HEK293T (cell line): ENCODE data around the gene MOB1A.

Source experiments
- ARNT ChIP-seq: fragments of 450-650 bp; IDR thresholded peaks from 2 replicates; pipeline ENCODE4 v1.6.1; 2017; ENCODE audit warnings: mild to moderate bottlenecking
- ELF4 ChIP-seq: fragments of 450-650 bp; IDR thresholded peaks from 2 replicates; pipeline ENCODE4 v1.6.1; 2017; ENCODE audit warnings: antibody characterized with exemption
- FOXM1 ChIP-seq: fragments of 450-650 bp; IDR thresholded peaks from 2 replicates; pipeline ENCODE4 v1.6.1; 2017; ENCODE audit warnings: mild to moderate bottlenecking, borderline replicate concordance
- NFRKB ChIP-seq: fragments of 450-650 bp; IDR thresholded peaks from 2 replicates; pipeline ENCODE4 v1.6.1; 2016; ENCODE audit warnings: mild to moderate bottlenecking, moderate library complexity
- SP1 ChIP-seq: fragments of 450-650 bp; IDR thresholded peaks from 2 replicates; pipeline ENCODE4 v1.6.1; 2017
- SUZ12 ChIP-seq: fragments of 450-650 bp; IDR thresholded peaks from 2 replicates; pipeline ENCODE4 v1.6.1; 2016; ENCODE audit warnings: mild to moderate bottlenecking
- ZNF384 ChIP-seq: fragments of 450-650 bp; IDR thresholded peaks from 2 replicates; pipeline ENCODE4 v1.6.1; 2016
- TF ChIP-seq, protein P1 (sequence below): fragments of 450-650 bp; IDR thresholded peaks from 2 replicates; pipeline ENCODE4 v1.6.1; 2016

DNA sequence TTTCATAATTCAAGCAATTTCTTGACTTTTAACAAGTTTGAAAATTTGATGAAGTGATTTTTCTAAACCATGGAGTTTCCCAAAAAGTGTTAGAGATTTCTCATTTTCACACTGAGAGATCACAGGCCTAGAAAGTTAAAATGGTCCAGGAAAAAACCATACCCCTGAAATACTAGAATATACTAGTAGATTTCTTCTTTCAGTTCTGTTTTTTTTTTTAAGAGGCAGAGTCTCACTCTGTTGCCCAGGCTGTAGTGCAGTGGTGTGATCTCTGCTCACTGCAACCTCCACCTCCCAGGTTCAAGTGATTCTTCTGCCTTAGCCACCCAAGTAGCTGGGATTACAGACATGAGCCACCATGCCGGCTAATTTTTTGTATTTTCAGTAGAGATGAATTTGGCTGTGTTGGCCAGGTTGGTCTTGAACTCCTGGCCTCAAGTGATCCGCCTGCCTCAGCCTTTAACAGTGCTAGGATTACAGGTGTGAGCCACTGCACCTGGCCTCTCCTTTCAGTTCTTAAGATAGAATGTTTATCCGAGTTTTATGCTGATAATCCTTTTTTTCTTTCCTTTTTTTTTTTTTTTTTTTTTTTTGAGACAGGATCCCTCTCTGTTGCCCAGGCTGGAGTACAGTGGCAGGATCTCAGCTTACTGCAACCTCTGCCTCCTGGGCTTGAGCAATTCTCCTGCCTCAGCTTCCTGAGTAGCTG, 34.2 kb upstream of the MOB1A start:
- no peak for TF ChIP-seq NFRKB
- TF ChIP-seq ZNF384 = no peak
- TF ChIP-seq FOXM1 = no peak
- no peak for TF ChIP-seq SP1
- TF ChIP-seq, protein P1, sequence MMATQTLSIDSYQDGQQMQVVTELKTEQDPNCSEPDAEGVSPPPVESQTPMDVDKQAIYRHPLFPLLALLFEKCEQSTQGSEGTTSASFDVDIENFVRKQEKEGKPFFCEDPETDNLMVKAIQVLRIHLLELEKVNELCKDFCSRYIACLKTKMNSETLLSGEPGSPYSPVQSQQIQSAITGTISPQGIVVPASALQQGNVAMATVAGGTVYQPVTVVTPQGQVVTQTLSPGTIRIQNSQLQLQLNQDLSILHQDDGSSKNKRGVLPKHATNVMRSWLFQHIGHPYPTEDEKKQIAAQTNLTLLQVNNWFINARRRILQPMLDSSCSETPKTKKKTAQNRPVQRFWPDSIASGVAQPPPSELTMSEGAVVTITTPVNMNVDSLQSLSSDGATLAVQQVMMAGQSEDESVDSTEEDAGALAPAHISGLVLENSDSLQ = no peak
- TF ChIP-seq SUZ12 = no peak
- no peak for TF ChIP-seq ELF4
- no peak for TF ChIP-seq ARNT
